Activated CD8-positive, alpha-beta memory T cell treated with anti-CD3 and anti-CD28 coated beads, Interleukin-2, amount 50 U/mL, for 24 hours (primary cell): ENCODE measurements around the gene USP49.
"Not testable (repeated sequence)": the region's sequence is repeated elsewhere in the genome, so short reads cannot be mapped to it uniquely, and the experiment has no call there.

ENCODE experiments used
- DNase-seq: peaks from one replicate; pipeline ENCODE4 v3.0.0-alpha.2; 2020; ENCODE audit errors: extremely low read depth

The USP49 gene

DNA sequence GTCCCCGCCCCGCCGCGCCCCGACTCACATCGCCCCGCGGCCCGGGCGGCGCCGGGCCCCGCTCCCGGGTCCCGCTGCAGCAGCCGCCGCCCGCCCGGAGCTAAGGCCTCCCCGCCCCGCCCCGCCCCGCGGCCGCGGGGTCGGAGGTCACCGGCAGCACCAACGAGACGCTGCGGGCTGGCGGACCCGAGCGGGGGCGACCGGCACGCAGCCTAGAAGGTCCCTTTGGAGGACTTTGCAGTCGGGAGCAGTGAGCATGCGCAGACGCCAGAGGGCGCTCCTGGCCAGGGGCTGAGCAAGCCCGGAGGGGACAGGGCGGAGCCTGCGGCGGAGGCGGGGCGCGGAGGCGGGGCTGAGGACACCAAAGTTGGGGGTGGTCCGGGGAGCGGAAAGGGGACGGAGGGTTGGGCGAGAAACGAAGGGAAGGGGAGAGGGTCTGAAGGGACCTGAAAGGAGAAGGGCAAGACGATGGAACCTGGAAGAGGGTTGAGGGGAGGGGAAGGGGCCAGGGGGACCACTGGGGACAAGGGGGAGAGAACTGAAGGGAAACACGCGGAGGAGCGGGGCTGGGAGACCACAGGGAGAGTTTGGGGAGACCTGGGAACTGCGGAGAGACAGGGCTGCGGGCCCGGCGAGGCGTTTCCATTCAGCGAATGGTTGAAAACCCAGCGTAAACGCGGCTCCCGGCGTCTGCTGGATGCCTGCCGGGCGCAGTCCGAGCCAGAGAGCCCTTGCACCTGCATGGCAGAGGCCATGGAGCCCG lies 115.2 kb downstream of the USP49 start, which contains the start of gene FRS3:
Gene FRS3, minus strand, starts transcription at position 113 of the 763 bp plus-strand sequence. CDS start 2,913 bp downstream, outside the sequence.
- DNase-seq, result peak; percentile 98

GRCh38 chr6:41779336-41779735 lies 115.8 kb downstream of the USP49 start:
- no peak for DNase-seq

- no peak for DNase-seq
These were observed 116.3 kb downstream of the USP49 start for GRCh38 chr6:41778895-41779294.

GRCh38 chr6:41777551-41778285 lies 117.5 kb downstream of the USP49 start:
- DNase-seq, result no peak

DNA sequence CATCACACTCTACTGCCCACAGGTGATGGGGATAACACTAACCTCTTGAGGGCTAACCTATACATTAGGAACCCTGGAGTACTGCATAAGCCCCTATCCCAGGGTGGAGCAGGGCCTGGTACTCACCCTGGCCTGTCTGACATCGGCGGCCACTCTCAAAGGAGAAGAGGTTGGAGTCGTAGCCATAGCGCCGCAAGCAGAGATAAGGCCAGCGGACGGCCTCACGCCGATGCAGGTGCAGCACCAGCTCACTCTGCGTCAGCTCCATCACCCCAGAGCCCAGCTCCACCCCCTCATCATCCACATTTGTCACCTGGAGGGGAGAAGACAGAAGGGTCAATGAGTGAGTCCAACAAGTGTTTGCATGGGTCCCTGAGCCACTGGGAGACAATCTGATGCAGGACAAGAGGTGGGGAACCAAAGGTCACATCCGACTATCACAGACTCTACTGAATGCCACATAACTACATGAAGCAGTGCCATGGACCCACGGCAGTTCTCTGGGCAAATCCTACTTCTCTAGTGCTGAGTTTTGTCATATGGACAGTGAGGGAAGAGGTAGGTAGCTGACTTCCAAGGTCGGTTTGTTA lies 119.8 kb downstream of the USP49 start:
- no peak for DNase-seq

GRCh38 chr6:41774841-41775240 lies 120.3 kb downstream of the USP49 start:
- DNase-seq, result no peak

DNA sequence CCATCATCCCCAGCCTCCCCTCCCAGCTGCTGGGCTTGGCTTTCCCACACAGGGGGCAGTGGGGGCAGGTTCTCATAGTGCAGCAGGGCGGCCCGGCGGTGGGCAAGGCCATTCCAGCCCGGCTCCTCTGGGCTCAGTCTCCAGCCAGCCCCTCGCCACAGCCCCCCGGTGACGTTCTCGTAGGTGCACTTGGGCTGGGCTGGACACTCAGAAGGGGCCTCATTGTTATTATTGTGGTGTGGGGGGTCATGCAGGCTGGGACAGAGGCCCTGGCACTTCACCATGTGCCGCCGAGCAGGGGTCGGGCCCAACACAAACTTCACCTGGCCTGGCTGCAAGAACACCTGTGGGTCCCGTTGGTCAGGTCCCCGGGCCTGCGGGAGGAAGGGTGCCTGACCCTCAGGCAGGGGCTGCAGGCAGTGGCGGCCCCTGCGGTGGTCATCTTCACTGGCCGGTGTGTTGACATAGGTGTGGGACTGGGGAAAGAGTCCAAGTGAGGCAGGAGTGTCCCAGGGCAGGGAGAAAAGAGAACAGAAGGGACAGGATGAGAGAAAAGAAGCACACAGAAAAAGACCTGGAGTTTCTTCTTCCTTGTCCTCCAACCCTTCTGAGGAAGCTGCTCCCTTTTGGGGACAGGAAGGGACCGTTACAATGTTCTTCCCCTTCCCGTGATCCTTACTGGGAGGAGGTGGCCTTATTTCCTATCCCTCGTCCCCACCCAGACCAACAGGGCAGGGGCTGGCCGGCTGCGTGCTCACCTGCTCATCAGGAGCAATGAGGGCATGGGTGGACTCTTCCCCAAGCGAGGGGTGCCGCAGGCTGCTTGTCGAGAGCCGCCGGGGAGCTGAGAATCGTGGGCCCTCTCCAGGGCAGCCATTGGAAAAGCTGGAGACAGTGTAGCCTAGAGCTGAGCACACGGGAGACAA lies 123.9 kb downstream of the USP49 start:
- no peak for DNase-seq

DNA sequence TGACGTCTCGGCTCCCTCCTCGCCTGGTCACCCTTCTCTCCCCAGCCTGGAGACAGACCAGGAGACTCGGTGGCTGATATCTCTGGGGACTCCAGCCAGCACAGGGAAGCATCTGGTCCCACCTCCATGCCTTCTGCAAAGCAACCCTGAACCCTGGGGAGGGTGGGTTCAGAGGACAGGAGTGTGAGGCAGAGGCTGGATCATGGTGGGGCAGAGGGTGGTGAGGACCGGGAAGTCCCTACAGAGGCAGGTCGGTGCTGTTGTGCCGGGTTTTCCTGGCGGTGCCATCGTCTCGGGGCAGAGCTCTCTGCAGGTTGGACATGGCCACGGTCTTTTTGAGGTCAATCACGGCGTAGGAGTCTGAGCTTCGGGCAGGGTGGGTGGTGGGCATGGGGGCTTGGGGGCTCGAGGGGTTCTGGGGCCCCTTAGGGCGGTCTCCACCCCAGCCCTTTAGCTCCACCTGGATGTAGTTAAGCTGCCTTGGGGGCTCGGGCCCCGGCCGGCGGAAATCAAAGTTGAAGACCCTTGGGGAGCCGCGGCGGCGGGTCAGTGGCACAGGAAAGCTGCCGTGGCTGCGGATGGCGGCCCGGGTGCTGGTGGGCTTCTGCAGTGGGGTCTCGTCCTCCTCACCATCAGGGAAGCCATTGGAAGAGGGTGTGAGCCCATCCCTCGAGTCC lies 124.7 kb downstream of the USP49 start:
- DNase-seq, result no peak

DNA sequence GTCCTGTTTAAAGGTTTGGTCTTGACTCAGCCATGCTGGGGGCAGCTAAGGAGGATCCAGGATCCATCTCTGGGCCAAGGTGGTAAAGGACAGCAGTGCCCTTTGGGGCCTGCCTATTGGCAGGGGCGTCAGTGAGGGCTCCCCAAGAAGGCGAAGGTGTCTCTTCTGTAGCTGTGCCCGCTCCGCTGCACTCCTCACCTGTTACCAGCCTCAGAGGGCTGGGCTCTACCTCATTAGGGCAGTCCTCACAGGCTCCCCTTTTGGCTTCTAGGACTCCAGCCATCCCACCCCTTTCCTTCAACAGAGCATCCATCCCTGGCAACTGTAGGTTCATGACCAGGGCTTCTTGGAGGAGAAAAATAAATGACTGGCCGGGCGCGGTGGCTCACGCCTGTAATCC lies 125.8 kb downstream of the USP49 start:
- DNase-seq, result no peak

GRCh38 chr6:41768545-41769308 lies 126.4 kb downstream of the USP49 start:
- no peak for DNase-seq

DNA sequence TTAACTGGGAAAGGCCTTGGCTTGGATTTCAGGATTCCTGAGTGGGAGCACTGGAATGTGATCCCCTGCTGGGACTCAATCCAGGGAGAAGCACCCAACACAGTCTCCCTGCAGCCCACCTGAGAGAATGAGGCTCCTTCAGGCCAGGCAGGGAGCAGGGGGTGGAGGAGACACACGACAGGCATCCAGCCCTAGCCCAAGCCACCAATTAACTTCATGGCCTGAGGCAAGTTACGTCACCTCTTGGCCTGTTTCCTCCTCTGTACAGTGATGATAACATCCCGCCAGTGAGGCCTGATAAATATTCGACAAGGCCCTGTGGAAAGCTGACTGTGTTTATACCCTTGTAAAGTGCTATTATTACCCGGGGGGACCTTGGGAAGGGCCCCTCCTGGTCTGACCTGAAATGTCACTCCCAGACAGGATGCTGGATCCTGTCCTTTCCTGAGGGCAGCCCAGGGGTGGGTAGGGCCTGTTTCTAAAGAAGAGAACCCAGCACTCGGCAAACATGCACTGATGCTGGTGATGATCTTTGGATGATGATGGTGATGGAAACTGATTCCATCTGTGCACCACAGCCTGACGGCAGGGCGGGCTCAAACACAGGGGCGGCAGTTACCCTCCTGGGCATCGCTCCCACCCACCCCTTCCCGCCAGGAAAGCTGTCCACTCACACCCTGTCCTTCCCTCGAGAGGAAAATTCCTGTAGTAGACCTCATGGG lies 127.9 kb downstream of the USP49 start:
- DNase-seq, result no peak

DNA sequence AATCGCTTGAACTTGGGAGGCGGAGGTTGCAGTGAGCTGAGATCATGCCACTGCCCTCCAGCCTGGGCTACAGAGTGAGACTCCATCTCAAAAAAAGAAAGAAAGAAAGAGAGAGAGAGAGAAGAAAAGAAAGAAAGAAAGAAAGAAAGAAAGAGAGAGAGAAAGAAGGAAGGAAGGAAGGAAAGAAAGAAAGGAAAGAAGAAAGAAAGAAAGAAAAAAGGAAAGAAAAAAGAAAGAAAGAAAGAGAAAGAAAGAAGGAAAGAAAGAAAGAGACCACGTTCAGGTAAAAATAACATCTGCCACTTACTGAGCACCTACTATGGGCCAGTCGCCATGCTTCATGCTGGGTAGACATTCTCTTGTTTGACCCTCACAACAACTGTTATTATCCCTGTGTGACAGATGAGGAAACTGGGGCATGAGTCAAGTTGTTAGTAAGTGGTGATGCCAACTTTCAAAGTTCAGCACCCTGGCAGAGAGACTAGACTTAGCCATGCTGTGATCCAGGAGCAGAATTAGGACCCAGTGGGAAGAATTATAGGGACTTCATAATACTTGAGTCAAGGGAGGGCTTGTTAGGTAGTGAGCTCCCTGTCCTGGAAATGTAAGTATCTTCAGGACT lies 129.0 kb downstream of the USP49 start:
- DNase-seq, result not testable (repeated sequence)

DNA sequence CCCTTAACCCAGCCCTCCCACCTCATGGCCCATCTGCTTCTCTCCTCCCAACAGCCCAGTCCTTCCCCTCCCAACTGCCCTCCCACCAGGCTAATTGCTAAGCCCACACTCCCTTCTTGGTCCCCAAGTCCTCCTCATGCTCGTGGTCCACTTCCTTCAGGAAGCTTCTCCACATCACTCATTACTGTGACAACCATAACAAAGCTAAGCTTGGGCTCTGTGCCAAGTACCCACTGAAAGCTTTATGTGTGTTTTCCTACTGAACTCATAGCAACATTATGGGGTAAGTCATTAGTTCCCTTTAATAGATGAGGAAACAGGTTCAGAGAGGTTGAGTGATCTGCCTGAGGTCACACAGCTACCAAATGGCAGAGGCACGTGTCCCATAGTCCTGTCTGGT lies 131.7 kb downstream of the USP49 start:
- no peak for DNase-seq

- DNase-seq, result no peak
These were observed 135.1 kb downstream of the USP49 start for GRCh38 chr6:41759905-41760579.

GRCh38 chr6:41759106-41759904 lies 135.9 kb downstream of the USP49 start:
- no peak for DNase-seq

GRCh38 chr6:41758641-41759035 lies 136.5 kb downstream of the USP49 start:
- no peak for DNase-seq

- DNase-seq, result no peak
These were observed 137.1 kb downstream of the USP49 start for GRCh38 chr6:41757931-41758640.
